Subcutaneous abdominal adipose tissue (tissue), 5 donors: ENCODE results near the gene ABLIM2.

Experiments used
- H3K27ac ChIP-seq: one replicate; pipeline ENCODE4 v1.7.0; 2013; ENCODE audit warnings: low read depth, mild to moderate bottlenecking, inconsistent platforms, low read length, moderate library complexity
- H3K27me3 ChIP-seq, 5 donors: one replicate each; pipeline ENCODE4 v1.7.0; 2013; ENCODE audit warnings: low read length in 5 of 5, inconsistent platforms in 1 of 5; ENCODE audit not compliant: control insufficient read depth in 5 of 5, insufficient read depth in 4 of 5
- H3K36me3 ChIP-seq, 5 donors: one replicate each; pipeline ENCODE4 v1.7.0; 2013; ENCODE audit warnings: low read length in 5 of 5; ENCODE audit not compliant: control insufficient read depth in 5 of 5, insufficient read depth in 5 of 5
- H3K4me1 ChIP-seq, 5 donors: one replicate each; pipeline ENCODE4 v1.7.0; 2013; ENCODE audit warnings: low read length in 5 of 5, mild to moderate bottlenecking in 3 of 5, moderate library complexity in 1 of 5; ENCODE audit not compliant: control insufficient read depth in 5 of 5, insufficient read depth in 5 of 5
- H3K4me3 ChIP-seq, 5 donors: one replicate each; pipeline ENCODE4 v1.7.0; 2013; ENCODE audit warnings: low read length in 5 of 5, low read depth in 1 of 5
- H3K9ac ChIP-seq, 5 donors: one replicate each; pipeline ENCODE4 v1.7.0; 2013; ENCODE audit warnings: low read length in 5 of 5, mild to moderate bottlenecking in 4 of 5, moderate library complexity in 3 of 5
- H3K9me3 ChIP-seq, 5 donors: one replicate each; pipeline ENCODE4 v1.7.0; 2013; ENCODE audit warnings: low read length in 5 of 5; ENCODE audit not compliant: control insufficient read depth in 5 of 5
- donor health status: healthy.
- donor health status: healthy.
- donor health status: healthy.
- donor health status: healthy.
- donor health status: healthy.

Gene ABLIM2

GRCh38 chr4:7939377-7940108, 219.1 kb downstream of the ABLIM2 start, which contains the start of gene AFAP1:
Gene AFAP1 (minus strand): TSS chr4:7939861. CDS start chr4:7872078, 67,783 bp downstream.
- Histone ChIP-seq H3K4me3 (peak within 1 kb of the TSS; percentile 72 to 83 (median 82)), H3K36me3 (no peaks in the 10 kb centered on the region), H3K9me3 (no peaks in the 10 kb centered on the region), H3K27me3 (no peaks in the 10 kb centered on the region), H3K27ac (peak within 1 kb of the TSS; percentile 76), H3K9ac (peak within 1 kb of the TSS in 4 of 5 donors; percentile 75 to 84 (median 81)), H3K4me1 (peaks cover 3 to 47% (median 30%) of the 10 kb centered on the region in 5 donors)

GRCh38 chr4:7938609-7939376, 219.8 kb downstream of the ABLIM2 start:
- Histone ChIP-seq H3K4me1 (peaks cover 3 to 47% (median 30%) of the 10 kb centered on the region in 5 donors), H3K27me3 (no peaks in the 10 kb centered on the region), H3K36me3 (no peaks in the 10 kb centered on the region), H3K27ac (peak overlapping the region; percentile 76), H3K4me3 (peak overlapping the region; percentile 67 to 83 (median 82)), H3K9ac (peak overlapping the region in 4 of 5 donors; percentile 75 to 84 (median 81)), H3K9me3 (peaks cover 0 to 1% (median 0%) of the 10 kb centered on the region in 5 donors)

GRCh38 chr4:7938266-7938608, 220.4 kb downstream of the ABLIM2 start:
- H3K27ac ChIP-seq: peak overlapping the region; percentile 76
- H3K27me3 ChIP-seq: no peaks in the 10 kb centered on the region
- H3K4me3 ChIP-seq: peak overlapping the region; percentile 67 to 83 (median 82)
- peaks cover 3 to 47% (median 30%) of the 10 kb centered on the region in 5 donors for H3K4me1 ChIP-seq
- H3K36me3 ChIP-seq: no peaks in the 10 kb centered on the region
- H3K9ac ChIP-seq: peak overlapping the region in 4 of 5 donors; percentile 44 to 84 (median 81)
- H3K9me3 ChIP-seq: peaks cover 0 to 4% (median 3%) of the 10 kb centered on the region in 5 donors

GRCh38 chr4:7937006-7937405, 221.6 kb downstream of the ABLIM2 start:
- Histone ChIP-seq H3K27me3 (no peaks in the 10 kb centered on the region), H3K36me3 (no peaks in the 10 kb centered on the region), H3K9ac (no peak overlapping the region), H3K9me3 (peaks cover 0 to 4% (median 3%) of the 10 kb centered on the region in 5 donors), H3K4me3 (no peak overlapping the region), H3K27ac (no peak overlapping the region), H3K4me1 (peaks cover 3 to 40% (median 30%) of the 10 kb centered on the region in 5 donors)

- Histone ChIP-seq H3K27me3 (no peaks in the 10 kb centered on the region), H3K9ac (no peak overlapping the region), H3K4me3 (no peak overlapping the region), H3K9me3 (peaks cover 0 to 4% (median 3%) of the 10 kb centered on the region in 5 donors), H3K4me1 (peaks cover 3 to 26% (median 16%) of the 10 kb centered on the region in 5 donors), H3K36me3 (no peaks in the 10 kb centered on the region), H3K27ac (no peak overlapping the region)
These were observed 224.7 kb downstream of the ABLIM2 start for GRCh38 chr4:7933651-7934510.

- Histone ChIP-seq H3K36me3 (no peaks in the 10 kb centered on the region), H3K27me3 (no peaks in the 10 kb centered on the region), H3K9me3 (peaks cover 0 to 4% (median 3%) of the 10 kb centered on the region in 5 donors), H3K4me1 (peaks cover 0 to 16% (median 5%) of the 10 kb centered on the region in 5 donors), H3K9ac (no peak overlapping the region), H3K4me3 (no peak overlapping the region), H3K27ac (no peak overlapping the region)
These were observed 226.3 kb downstream of the ABLIM2 start for GRCh38 chr4:7932287-7932686.

GRCh38 chr4:7929118-7929951, 229.3 kb downstream of the ABLIM2 start:
- Histone ChIP-seq H3K4me3 (no peak overlapping the region), H3K27ac (no peak overlapping the region), H3K27me3 (no peaks in the 10 kb centered on the region), H3K9ac (peak overlapping the region in 1 of 5 donors; percentile 10), H3K4me1 (peaks cover 0 to 11% (median 0%) of the 10 kb centered on the region in 5 donors), H3K9me3 (peaks cover 0 to 4% (median 3%) of the 10 kb centered on the region in 5 donors), H3K36me3 (no peaks in the 10 kb centered on the region)

- Histone ChIP-seq H3K36me3 (no peaks in the 10 kb centered on the region), H3K9me3 (peaks cover 0 to 3% (median 2%) of the 10 kb centered on the region in 5 donors), H3K9ac (peak overlapping the region in 1 of 5 donors; percentile 10), H3K27me3 (no peaks in the 10 kb centered on the region), H3K4me3 (no peak overlapping the region), H3K27ac (no peak overlapping the region), H3K4me1 (peaks cover 0 to 16% (median 0%) of the 10 kb centered on the region in 5 donors)
These were observed 229.9 kb downstream of the ABLIM2 start for GRCh38 chr4:7928711-7929110.

- Histone ChIP-seq H3K4me3 (no peak overlapping the region), H3K9ac (no peak overlapping the region), H3K27ac (no peak overlapping the region), H3K36me3 (no peaks in the 10 kb centered on the region), H3K4me1 (peaks cover 0 to 16% (median 0%) of the 10 kb centered on the region in 5 donors), H3K27me3 (no peaks in the 10 kb centered on the region), H3K9me3 (no peaks in the 10 kb centered on the region)
These were observed 231.8 kb downstream of the ABLIM2 start for GRCh38 chr4:7926822-7927221.
